Cardiac muscle cell (in vitro differentiated cells and primary cell): ENCODE measurements around the gene ZNF142. TPM values are rescaled to one million over a fixed set of nuclear protein-coding genes. Genes with fewer than 3 reads are reported as not detected.
"Not testable (repeated sequence)": the region's sequence is repeated elsewhere in the genome, so short reads cannot be mapped to it uniquely, and the experiment has no call there.

Experiments used
- DNase-seq, 2 donors: peaks; one replicate each; pipeline versions ENCODE4 v3.0.0 to v3.0.0-alpha.2; 2010 to 2017; ENCODE audit warnings: low read depth in 1 of 2, low spot score in 1 of 2
- H3K27ac ChIP-seq: fragments of 200-600 bp; sonication (generic); 2 replicates; pipeline ENCODE4 v1.5.1; 2016
- H3K27me3 ChIP-seq: fragments of 200-600 bp; sonication (generic); 2 replicates; pipeline ENCODE4 v1.6.0; 2016; ENCODE audit warnings: control low read depth
- H3K36me3 ChIP-seq: fragments of 200-600 bp; sonication (generic); 2 replicates; pipeline ENCODE4 v1.5.1; 2016; ENCODE audit warnings: control low read depth
- H3K4me1 ChIP-seq: fragments of 200-600 bp; sonication (generic); 2 replicates; pipeline ENCODE4 v1.8.1; 2017; ENCODE audit warnings: low read depth, mild to moderate bottlenecking, mixed run types
- H3K4me3 ChIP-seq: fragments of 200-600 bp; sonication (generic); 2 replicates; pipeline ENCODE4 v1.5.1; 2016; ENCODE audit warnings: mild to moderate bottlenecking
- H3K9me3 ChIP-seq: fragments of 200-600 bp; sonication (generic); 2 replicates; pipeline ENCODE4 v1.5.1; 2017; ENCODE audit warnings: low read depth, mild to moderate bottlenecking, control low read depth
- CTCF ChIP-seq: IDR thresholded peaks from 2 replicates; pipeline ENCODE4 v1.5.1; 2012; ENCODE audit warnings: low read depth, mild to moderate bottlenecking, low read length
- polyA plus RNA-seq: library from polyadenylated mRNA; unstranded; fragments of >200 nt; fragmentation: Nextera tagmentation; extraction: Ambion mirVana; gene quantifications from 2 replicates; pipeline ENCODE4 v1.2.1, GENCODE V29; 2016
- total RNA-seq: library from RNA; depleted of rRNA; stranded (reverse); fragments of >200 nt; gene quantifications from 2 replicates; pipeline ENCODE4 v1.2.3, GENCODE V29; 2016

The ZNF142 gene
- total and polyA plus RNA-seq, 2 experiments from 2014 or later, result 7.6 to 29.4 TPM

- no peaks in the 10 kb centered on the region for H3K27me3 ChIP-seq
- TF ChIP-seq CTCF, result no peak
Observed at GRCh38 chr2:218698885-218699284, 39.5 kb upstream of the ZNF142 start.

DNA sequence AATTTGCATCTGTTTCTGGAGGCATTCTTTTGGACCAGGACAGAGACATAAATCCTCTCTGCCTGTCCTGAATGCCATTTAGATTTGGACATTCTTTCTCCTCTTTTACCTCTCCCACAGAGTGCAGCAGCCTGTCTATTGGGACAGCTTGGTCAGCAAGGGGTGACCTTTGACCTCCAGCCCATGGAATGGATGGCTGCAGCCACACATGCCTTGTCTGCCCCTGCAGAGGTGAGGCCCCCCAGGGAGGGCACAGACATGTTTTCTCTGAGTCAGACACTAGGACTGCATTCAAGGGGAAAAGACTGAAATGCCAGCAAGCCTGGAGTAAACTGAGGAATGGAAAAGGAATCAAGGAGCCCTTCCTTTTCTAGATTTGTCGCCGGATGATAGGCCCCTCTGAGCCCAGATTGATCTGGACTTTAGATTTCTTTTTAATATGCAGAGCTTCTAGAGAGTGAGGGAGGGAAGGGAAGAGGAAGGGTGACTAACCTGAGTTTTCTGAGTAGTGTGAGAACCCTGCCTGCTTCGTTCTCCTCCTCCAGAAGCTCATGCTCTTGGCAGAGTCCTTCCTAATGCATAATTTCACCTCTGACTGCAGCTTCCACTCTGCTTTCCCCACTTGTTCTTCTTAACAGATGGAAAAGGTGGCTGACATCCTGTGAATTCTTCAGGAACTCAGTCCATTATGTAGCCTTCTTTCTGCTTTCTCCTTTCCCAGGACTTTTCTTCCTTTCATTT, 35.2 kb upstream of the ZNF142 start:
- H3K36me3 ChIP-seq, result peaks cover 31% of the 10 kb centered on the region
- no peaks in the 10 kb centered on the region for H3K4me1 ChIP-seq
- DNase-seq, result peak in 1 of 2 donors; percentile 11
- no peak overlapping the region for H3K4me3 ChIP-seq
- no peaks in the 10 kb centered on the region for H3K27me3 ChIP-seq
- no peak for TF ChIP-seq CTCF
- H3K27ac ChIP-seq, result no peak overlapping the region
- no peaks in the 10 kb centered on the region for H3K9me3 ChIP-seq

More at GRCh38 chr2:218698885-218699284, 39.5 kb upstream of the ZNF142 start:
- H3K9me3 ChIP-seq, result no peaks in the 10 kb centered on the region
- no peaks in the 10 kb centered on the region for H3K4me1 ChIP-seq
- no peak overlapping the region for H3K27ac ChIP-seq
- H3K4me3 ChIP-seq, result no peak overlapping the region
- H3K36me3 ChIP-seq, result peaks cover 21% of the 10 kb centered on the region
- no peak for DNase-seq

DNA sequence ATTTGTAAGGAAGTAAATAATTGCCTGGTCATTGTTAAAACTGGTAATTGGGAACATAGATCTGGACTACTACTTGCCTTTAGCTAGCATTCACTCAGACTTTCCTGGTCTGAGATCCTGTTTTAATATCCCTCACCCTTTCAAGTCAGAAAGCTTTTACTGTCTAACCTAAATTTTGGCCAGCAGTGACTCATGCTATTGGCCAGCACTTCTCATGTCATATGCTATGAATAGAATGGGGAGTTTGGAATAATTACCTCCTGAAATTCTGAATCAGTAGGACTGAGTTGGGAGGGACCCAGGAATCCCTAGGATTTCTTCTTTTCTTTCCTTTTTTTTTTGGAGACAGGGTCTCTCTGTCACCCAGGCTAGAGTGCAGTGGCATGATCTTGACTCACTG, 31.8 kb upstream of the ZNF142 start:
- no peak overlapping the region for H3K27ac ChIP-seq

DNA sequence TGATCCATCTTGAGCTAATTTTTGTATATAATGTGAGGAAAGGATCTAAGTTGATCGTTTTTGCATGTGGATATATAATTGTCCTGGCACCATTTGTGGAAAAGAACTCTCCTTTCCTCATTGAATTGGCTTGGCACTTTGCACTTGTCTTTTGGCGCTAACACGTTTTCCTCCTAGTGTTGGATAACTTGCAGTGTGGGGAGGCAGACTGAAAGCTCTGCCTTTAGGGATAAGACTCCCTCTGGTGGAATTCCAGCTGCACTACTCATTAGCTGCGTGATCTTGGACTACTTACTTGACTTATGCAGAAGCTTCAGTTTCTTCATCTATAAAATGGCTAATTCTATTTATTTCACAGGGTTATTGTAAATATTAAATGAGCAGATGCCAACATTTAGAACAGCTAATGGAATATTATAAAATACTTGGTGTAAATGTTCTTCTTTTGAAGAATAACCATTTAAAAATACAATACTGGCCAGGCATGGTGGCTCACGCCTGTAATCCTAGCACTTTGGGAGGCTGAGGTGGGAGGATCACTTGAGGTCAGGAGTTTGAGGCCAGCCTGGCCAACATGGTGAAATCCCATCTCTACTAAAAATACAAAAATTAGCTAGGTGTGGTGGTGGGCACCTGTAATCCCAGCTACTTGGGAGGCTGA, 28.1 kb upstream of the ZNF142 start:
- peak; percentile 92 for TF ChIP-seq CTCF
- H3K9me3 ChIP-seq, H3K4me3 ChIP-seq, H3K4me1 ChIP-seq, H3K27me3 ChIP-seq, H3K27ac ChIP-seq: not testable (repeated sequence)
- peaks cover 27% of the 10 kb centered on the region for H3K36me3 ChIP-seq
- DNase-seq, result peak; percentile 84 to 88

More for the DNA sequence above, 31.8 kb upstream of the ZNF142 start:
- Histone ChIP-seq H3K27me3 (no peaks in the 10 kb centered on the region), H3K4me3 (no peak overlapping the region), H3K36me3 (peaks cover 24% of the 10 kb centered on the region), H3K9me3 (no peaks in the 10 kb centered on the region), H3K4me1 (no peaks in the 10 kb centered on the region)
- DNase-seq, result no peak
- TF ChIP-seq CTCF, result no peak

GRCh38 chr2:218680061-218680460, 20.6 kb upstream of the ZNF142 start:
- no peaks in the 10 kb centered on the region for H3K9me3 ChIP-seq
- no peaks in the 10 kb centered on the region for H3K27me3 ChIP-seq
- peaks cover 23% of the 10 kb centered on the region for H3K36me3 ChIP-seq
- H3K4me3 ChIP-seq, result no peak overlapping the region
- no peaks in the 10 kb centered on the region for H3K4me1 ChIP-seq
- no peak overlapping the region for H3K27ac ChIP-seq
- no peak for TF ChIP-seq CTCF
- DNase-seq, result no peak
